ENCODE data around the gene CR1L.
A peak's percentile ranks its signal among the peaks of the same experiment; 100 is the strongest.

The CR1L gene

GRCh38 chr1:207754011-207754410 lies 109.1 kb downstream of the CR1L start:
- no peak for DNase-seq
- no peaks in the 10 kb centered on the region for H3K27me3 ChIP-seq
- H3K9me3 ChIP-seq: no peaks in the 10 kb centered on the region
- H3K4me1 ChIP-seq: peaks cover 8% of the 10 kb centered on the region
- H3K36me3 ChIP-seq: peaks cover 19% of the 10 kb centered on the region
- H3K4me3 ChIP-seq (ENCODE audit: low read depth, low read length): peak overlapping the region; percentile 92
- no peak for TF ChIP-seq CTCF (IDR thresholded peaks at IDR 0.05; ENCODE audit: low read depth, low read length)

GRCh38 chr1:207754974-207755700 lies 110.2 kb downstream of the CR1L start:
- Histone ChIP-seq H3K27me3 (no peaks in the 10 kb centered on the region), H3K36me3 (peaks cover 28% of the 10 kb centered on the region), H3K9me3 (no peaks in the 10 kb centered on the region), H3K4me3 (ENCODE audit: low read depth, low read length) (no peak overlapping the region), H3K4me1 (peaks cover 8% of the 10 kb centered on the region)
- no peak for TF ChIP-seq CTCF (IDR thresholded peaks at IDR 0.05; ENCODE audit: low read depth, low read length)
- DNase-seq: no peak

DNA sequence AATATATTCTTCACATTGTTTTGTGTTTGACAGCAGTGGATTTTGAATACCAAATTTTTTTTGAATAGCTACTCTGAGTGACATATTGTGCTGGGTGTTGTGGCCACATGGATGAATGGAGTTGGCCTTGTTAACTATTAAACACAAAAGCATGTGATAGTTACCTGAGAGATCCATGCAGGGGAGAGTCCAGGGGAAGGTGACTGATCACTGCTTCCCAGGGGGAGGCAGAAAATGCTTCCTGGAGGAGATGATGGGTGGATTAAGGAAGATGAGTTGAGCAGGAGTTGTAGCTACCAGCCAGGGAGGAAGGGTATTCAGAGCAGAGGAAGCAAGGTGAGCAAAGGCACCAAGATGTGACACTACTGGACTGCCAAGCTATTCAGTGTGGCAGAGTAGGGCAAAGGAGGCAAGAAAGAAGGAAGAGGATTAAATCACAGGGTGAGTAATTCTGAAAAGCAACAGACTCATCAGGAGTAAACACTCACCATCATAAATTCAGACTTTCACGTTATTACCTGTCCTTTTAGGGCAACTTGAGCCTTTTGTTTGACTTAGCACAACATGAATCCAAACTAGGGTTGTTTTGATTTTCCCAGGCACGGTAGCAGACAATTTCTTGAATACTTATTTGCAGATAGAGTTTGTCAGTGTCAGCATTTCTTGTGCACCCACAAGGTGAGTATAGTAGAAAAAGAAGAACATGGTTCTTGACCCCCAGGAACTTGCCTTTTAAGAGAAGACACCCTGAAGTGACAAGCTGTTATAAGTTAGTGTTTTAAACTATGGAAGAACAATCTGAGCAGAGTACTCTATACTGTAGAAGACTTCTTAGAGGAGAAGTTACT lies 111.1 kb downstream of the CR1L start:
- H3K36me3 ChIP-seq: peaks cover 34% of the 10 kb centered on the region
- H3K4me3 ChIP-seq (ENCODE audit: low read depth, low read length): no peak overlapping the region
- DNase-seq: no peak

DNA sequence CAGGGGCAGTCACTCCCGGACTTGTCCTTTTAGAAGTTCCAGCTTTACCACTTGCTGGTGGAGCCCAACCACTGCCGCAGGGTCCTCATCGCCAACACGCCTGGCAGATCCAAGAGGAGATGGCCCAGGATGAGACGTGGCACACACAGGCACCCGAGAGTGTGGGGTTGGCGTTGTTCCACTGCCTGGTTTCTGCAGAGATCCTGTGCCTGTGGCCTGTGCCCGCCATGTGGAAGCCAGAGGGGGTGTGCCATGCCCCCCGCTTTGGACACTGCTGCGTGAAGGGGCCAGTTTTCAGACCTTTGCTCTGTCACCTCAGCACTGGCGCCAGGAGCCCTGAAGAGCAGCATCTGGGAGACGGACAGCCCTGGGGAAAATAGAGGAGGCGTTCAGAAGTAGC lies 117.7 kb downstream of the CR1L start:
- no peak for TF ChIP-seq CTCF (IDR thresholded peaks at IDR 0.05; ENCODE audit: low read depth, low read length)
- peaks cover 69% of the 10 kb centered on the region for H3K36me3 ChIP-seq
- no peak for DNase-seq
- no peak overlapping the region for H3K4me3 ChIP-seq (ENCODE audit: low read depth, low read length)
- no peaks in the 10 kb centered on the region for H3K4me1 ChIP-seq
- no peaks in the 10 kb centered on the region for H3K9me3 ChIP-seq
- no peaks in the 10 kb centered on the region for H3K27me3 ChIP-seq

More for the DNA sequence above, 111.1 kb downstream of the CR1L start:
- no peak for TF ChIP-seq CTCF (IDR thresholded peaks at IDR 0.05; ENCODE audit: low read depth, low read length)
- peaks cover 8% of the 10 kb centered on the region for H3K4me1 ChIP-seq
- H3K27me3 ChIP-seq: no peaks in the 10 kb centered on the region
- no peaks in the 10 kb centered on the region for H3K9me3 ChIP-seq

GRCh38 chr1:207763091-207763490 lies 118.2 kb downstream of the CR1L start:
- Histone ChIP-seq H3K9me3 (no peaks in the 10 kb centered on the region), H3K27me3 (no peaks in the 10 kb centered on the region), H3K4me1 (no peaks in the 10 kb centered on the region), H3K4me3 (ENCODE audit: low read depth, low read length) (no peak overlapping the region), H3K36me3 (peaks cover 65% of the 10 kb centered on the region)
- no peak for DNase-seq
- TF ChIP-seq CTCF (IDR thresholded peaks at IDR 0.05; ENCODE audit: low read depth, low read length): no peak

DNA sequence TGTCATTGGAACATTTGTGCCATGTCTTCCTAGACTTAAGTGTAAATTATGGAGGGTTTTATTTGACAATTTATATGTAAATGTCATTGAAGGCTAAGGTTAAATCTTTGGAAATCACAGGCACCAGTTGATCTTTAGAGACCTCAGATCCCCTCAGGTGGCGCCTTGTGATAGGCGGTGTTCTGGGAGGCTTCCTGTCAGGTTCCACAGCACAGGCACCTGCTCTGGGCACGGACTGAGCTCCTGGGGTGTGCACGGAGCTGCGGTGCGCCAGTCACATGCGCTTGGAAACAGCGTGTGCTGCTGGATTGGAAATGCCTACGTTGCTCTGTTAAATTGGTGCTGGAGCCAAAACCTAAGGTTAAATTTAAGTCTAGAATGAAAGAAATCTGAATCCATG lies 119.0 kb downstream of the CR1L start:
- Histone ChIP-seq H3K27me3 (no peaks in the 10 kb centered on the region), H3K36me3 (peaks cover 56% of the 10 kb centered on the region), H3K9me3 (no peaks in the 10 kb centered on the region), H3K4me1 (no peaks in the 10 kb centered on the region), H3K4me3 (ENCODE audit: low read depth, low read length) (no peak overlapping the region)
- TF ChIP-seq CTCF (IDR thresholded peaks at IDR 0.05; ENCODE audit: low read depth, low read length): no peak
- no peak for DNase-seq
